Measurements from ENCODE around the gene PAPPA2.
A peak's percentile ranks its signal among the peaks of the same experiment; 100 is the strongest.

The PAPPA2 gene

GRCh38 chr1:176556288-176556687 lies 93.3 kb downstream of the PAPPA2 start:
- Histone ChIP-seq H2AFZ (ENCODE audit: insufficient read depth, low read length, poor library complexity) (no peak overlapping the region), H4K91ac (ENCODE audit: low read depth, low read length) (peak overlapping the region; percentile 2), H4K12ac (ENCODE audit: low read depth, low read length) (no peak overlapping the region), H3K79me2 (ENCODE audit: control insufficient read depth, insufficient read depth, low read length, poor library complexity) (no peaks in the 10 kb centered on the region), H3K36me3 (ENCODE audit: control insufficient read depth in 1 of 2, insufficient read depth in 2 of 2, low read length in 2 of 2) (no peaks in the 10 kb centered on the region), H2BK120ac (ENCODE audit: insufficient read depth, low read length, poor library complexity) (no peak overlapping the region), H3K9me3 (ENCODE audit: insufficient read depth, low read depth, low read length) (no peaks in the 10 kb centered on the region), H2BK12ac (ENCODE audit: low read length) (no peak overlapping the region), H3K4ac (ENCODE audit: low read depth, low read length) (no peak overlapping the region), H3K4me3 (ENCODE audit: low read depth, low read length) (no peak overlapping the region), H2BK5ac (ENCODE audit: low read depth, low read length, poor library complexity) (no peak overlapping the region), H3K14ac (ENCODE audit: low read length) (no peak overlapping the region), H3K27me3 (ENCODE audit: insufficient read depth, low read length) (no peaks in the 10 kb centered on the region), H3K79me1 (ENCODE audit: low read length) (peaks cover 5% of the 10 kb centered on the region), H3K18ac (ENCODE audit: low read length) (no peak overlapping the region), H3K23ac (ENCODE audit: low read length) (no peak overlapping the region), H3K4me2 (ENCODE audit: low read length) (no peak overlapping the region), H3K9ac (ENCODE audit: low read length) (no peak overlapping the region), H3K27ac (ENCODE audit: low read depth, low read length) (no peak overlapping the region), H3K4me1 (ENCODE audit: control insufficient read depth in 1 of 2, insufficient read depth in 2 of 2, low read length in 2 of 2) (peaks cover 5 to 7% of the 10 kb centered on the region in 2 experiments), H2AK5ac (ENCODE audit: low read length) (no peak overlapping the region), H4K8ac (ENCODE audit: low read depth, low read length) (no peak overlapping the region)
- no CpG with 5 or more reads among the region's 6 CpGs for WGBS (ENCODE audit: extremely low coverage, insufficient coverage, insufficient read length)
- DNase-seq = no peak

- no peak overlapping the region for H3K27ac ChIP-seq (ENCODE audit: low read depth, low read length)
- no peak overlapping the region for H3K23ac ChIP-seq (ENCODE audit: low read length)
- no peak overlapping the region for H3K18ac ChIP-seq (ENCODE audit: low read length)
- H3K4me2 ChIP-seq (ENCODE audit: low read length) = no peak overlapping the region
- H2BK120ac ChIP-seq (ENCODE audit: insufficient read depth, low read length, poor library complexity) = no peak overlapping the region
- no peak overlapping the region for H4K8ac ChIP-seq (ENCODE audit: low read depth, low read length)
- no peak overlapping the region for H3K4ac ChIP-seq (ENCODE audit: low read depth, low read length)
- no peak overlapping the region for H2AFZ ChIP-seq (ENCODE audit: insufficient read depth, low read length, poor library complexity)
- H3K14ac ChIP-seq (ENCODE audit: low read length) = peak overlapping the region; percentile 4
- no peak overlapping the region for H3K4me3 ChIP-seq (ENCODE audit: low read depth, low read length)
- no peaks in the 10 kb centered on the region for H3K27me3 ChIP-seq (ENCODE audit: insufficient read depth, low read length)
- H2AK5ac ChIP-seq (ENCODE audit: low read length) = no peak overlapping the region
- no peak overlapping the region for H4K12ac ChIP-seq (ENCODE audit: low read depth, low read length)
- H3K9ac ChIP-seq (ENCODE audit: low read length) = no peak overlapping the region
- no peaks in the 10 kb centered on the region for H3K79me2 ChIP-seq (ENCODE audit: control insufficient read depth, insufficient read depth, low read length, poor library complexity)
- peak in 1 of 2 donors; percentile 56 for DNase-seq
- no peak overlapping the region for H2BK5ac ChIP-seq (ENCODE audit: low read depth, low read length, poor library complexity)
- no peaks in the 10 kb centered on the region for H3K36me3 ChIP-seq (ENCODE audit: control insufficient read depth in 1 of 2, insufficient read depth in 2 of 2, low read length in 2 of 2)
- H3K9me3 ChIP-seq (ENCODE audit: insufficient read depth, low read depth, low read length) = peaks cover 2% of the 10 kb centered on the region
- peak overlapping the region; percentile 30 for H2BK12ac ChIP-seq (ENCODE audit: low read length)
- H3K79me1 ChIP-seq (ENCODE audit: low read length) = peaks cover 5% of the 10 kb centered on the region
- peaks cover 4 to 7% of the 10 kb centered on the region in 2 experiments for H3K4me1 ChIP-seq (ENCODE audit: control insufficient read depth in 1 of 2, insufficient read depth in 2 of 2, low read length in 2 of 2)
- no CpG with 5 or more reads among the region's 2 CpGs for WGBS (ENCODE audit: extremely low coverage, insufficient coverage, insufficient read length)
- peak overlapping the region; percentile 1 for H4K91ac ChIP-seq (ENCODE audit: low read depth, low read length)
Observed at GRCh38 chr1:176557543-176558258, 94.7 kb downstream of the PAPPA2 start.

GRCh38 chr1:176558561-176558960 lies 95.6 kb downstream of the PAPPA2 start:
- Histone ChIP-seq H2AK5ac (ENCODE audit: low read length) (no peak overlapping the region), H3K14ac (ENCODE audit: low read length) (no peak overlapping the region), H3K36me3 (ENCODE audit: control insufficient read depth in 1 of 2, insufficient read depth in 2 of 2, low read length in 2 of 2) (no peaks in the 10 kb centered on the region), H2BK120ac (ENCODE audit: insufficient read depth, low read length, poor library complexity) (no peak overlapping the region), H3K4ac (ENCODE audit: low read depth, low read length) (no peak overlapping the region), H3K4me3 (ENCODE audit: low read depth, low read length) (no peak overlapping the region), H3K18ac (ENCODE audit: low read length) (no peak overlapping the region), H3K23ac (ENCODE audit: low read length) (no peak overlapping the region), H4K91ac (ENCODE audit: low read depth, low read length) (peak overlapping the region; percentile 55), H3K79me1 (ENCODE audit: low read length) (peaks cover 5% of the 10 kb centered on the region), H3K27me3 (ENCODE audit: insufficient read depth, low read length) (no peaks in the 10 kb centered on the region), H2BK5ac (ENCODE audit: low read depth, low read length, poor library complexity) (no peak overlapping the region), H2AFZ (ENCODE audit: insufficient read depth, low read length, poor library complexity) (no peak overlapping the region), H3K79me2 (ENCODE audit: control insufficient read depth, insufficient read depth, low read length, poor library complexity) (no peaks in the 10 kb centered on the region), H3K9ac (ENCODE audit: low read length) (no peak overlapping the region), H3K4me2 (ENCODE audit: low read length) (no peak overlapping the region), H4K12ac (ENCODE audit: low read depth, low read length) (no peak overlapping the region), H3K9me3 (ENCODE audit: insufficient read depth, low read depth, low read length) (peaks cover 2% of the 10 kb centered on the region), H2BK12ac (ENCODE audit: low read length) (peak overlapping the region; percentile 15), H4K8ac (ENCODE audit: low read depth, low read length) (no peak overlapping the region), H3K4me1 (ENCODE audit: control insufficient read depth in 1 of 2, insufficient read depth in 2 of 2, low read length in 2 of 2) (peaks cover 3 to 4% of the 10 kb centered on the region in 2 experiments), H3K27ac (ENCODE audit: low read depth, low read length) (no peak overlapping the region)
- no peak for DNase-seq
- WGBS (ENCODE audit: extremely low coverage, insufficient coverage, insufficient read length) = no CpG with 5 or more reads among the region's 2 CpGs

- peaks cover 2% of the 10 kb centered on the region for H3K9me3 ChIP-seq (ENCODE audit: insufficient read depth, low read depth, low read length)
- no CpG with 5 or more reads among the region's 4 CpGs for WGBS (ENCODE audit: extremely low coverage, insufficient coverage, insufficient read length)
- peak; percentile 26 to 58 for DNase-seq
Observed at GRCh38 chr1:176559474-176559873, 96.5 kb downstream of the PAPPA2 start.

More at GRCh38 chr1:176559474-176559873, 96.5 kb downstream of the PAPPA2 start:
- Histone ChIP-seq H3K27me3 (ENCODE audit: insufficient read depth, low read length) (no peaks in the 10 kb centered on the region), H3K23ac (ENCODE audit: low read length) (no peak overlapping the region), H3K27ac (ENCODE audit: low read depth, low read length) (no peak overlapping the region), H4K91ac (ENCODE audit: low read depth, low read length) (peak overlapping the region; percentile 50), H3K79me2 (ENCODE audit: control insufficient read depth, insufficient read depth, low read length, poor library complexity) (no peaks in the 10 kb centered on the region), H3K79me1 (ENCODE audit: low read length) (peaks cover 6% of the 10 kb centered on the region), H2BK12ac (ENCODE audit: low read length) (peak overlapping the region; percentile 8), H2AK5ac (ENCODE audit: low read length) (no peak overlapping the region), H3K36me3 (ENCODE audit: control insufficient read depth in 1 of 2, insufficient read depth in 2 of 2, low read length in 2 of 2) (no peaks in the 10 kb centered on the region), H3K4me1 (ENCODE audit: control insufficient read depth in 1 of 2, insufficient read depth in 2 of 2, low read length in 2 of 2) (peaks cover 3 to 7% of the 10 kb centered on the region in 2 experiments), H3K9ac (ENCODE audit: low read length) (no peak overlapping the region), H3K14ac (ENCODE audit: low read length) (peak overlapping the region; percentile 18), H4K12ac (ENCODE audit: low read depth, low read length) (no peak overlapping the region), H2AFZ (ENCODE audit: insufficient read depth, low read length, poor library complexity) (no peak overlapping the region), H2BK5ac (ENCODE audit: low read depth, low read length, poor library complexity) (peak overlapping the region; percentile 18), H3K4me3 (ENCODE audit: low read depth, low read length) (no peak overlapping the region), H2BK120ac (ENCODE audit: insufficient read depth, low read length, poor library complexity) (no peak overlapping the region), H4K8ac (ENCODE audit: low read depth, low read length) (no peak overlapping the region), H3K18ac (ENCODE audit: low read length) (peak overlapping the region; percentile 3), H3K4me2 (ENCODE audit: low read length) (no peak overlapping the region), H3K4ac (ENCODE audit: low read depth, low read length) (no peak overlapping the region)

All from trophoblast cell (in vitro differentiated cells and primary cell).